GM18498 (cell line): Measurements from ENCODE around the gene CMTM3.
"Not testable (repeated sequence)": the region's sequence is repeated elsewhere in the genome, so short reads cannot be mapped to it uniquely, and the experiment has no call there.

ENCODE experiments used
- ATAC-seq: cut with Tn5 transposase; IDR thresholded peaks from one replicate; pipeline ENCODE4 v1.9.1; 2021; ENCODE audit warnings: mild to moderate bottlenecking, moderate library complexity; ENCODE audit not compliant: unreplicated experiment

CMTM3 gene

DNA sequence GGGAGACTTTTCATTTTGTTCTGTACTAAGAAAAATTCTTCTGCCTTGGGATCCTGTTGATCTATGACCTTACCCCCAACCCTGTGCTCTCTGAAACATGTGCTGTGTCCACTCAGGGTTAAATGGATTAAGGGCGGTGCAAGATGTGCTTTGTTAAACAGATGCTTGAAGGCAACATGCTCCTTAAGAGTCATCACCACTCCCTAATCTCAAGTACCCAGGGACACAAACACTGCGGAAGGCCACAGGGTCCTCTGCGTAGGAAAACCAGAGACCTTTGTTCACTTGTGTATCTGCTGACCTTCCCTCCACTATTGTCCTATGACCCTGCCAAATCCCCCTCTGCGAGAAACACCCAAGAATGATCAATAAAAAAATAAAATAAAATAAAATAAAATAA, 27.1 kb downstream of the CMTM3 start:
- ATAC-seq: not testable (repeated sequence)

GRCh38 chr16:66634527-66635196, 30.2 kb downstream of the CMTM3 start:
- no peak for ATAC-seq

DNA sequence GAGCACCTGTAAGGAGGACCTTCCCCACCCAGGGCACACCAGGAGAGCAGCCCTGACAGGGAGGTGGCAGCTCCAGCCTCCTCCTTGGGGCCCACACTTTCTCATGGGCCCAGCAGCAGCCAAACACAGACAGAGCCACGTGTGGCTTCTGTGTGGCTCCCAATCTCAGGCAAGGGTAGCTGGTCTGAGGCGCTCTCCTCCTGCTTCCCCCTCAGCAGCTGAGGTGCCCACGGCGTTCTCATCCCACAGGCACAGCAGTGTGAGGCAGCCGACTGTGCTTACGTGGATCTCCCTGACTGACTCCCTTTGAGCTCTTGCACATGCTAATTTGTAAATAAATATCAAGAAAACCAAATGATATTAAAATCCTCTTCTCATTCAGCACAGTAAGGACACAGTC, 30.9 kb downstream of the CMTM3 start:
- no peak for ATAC-seq

GRCh38 chr16:66636199-66636598, 31.7 kb downstream of the CMTM3 start:
- no peak for ATAC-seq

DNA sequence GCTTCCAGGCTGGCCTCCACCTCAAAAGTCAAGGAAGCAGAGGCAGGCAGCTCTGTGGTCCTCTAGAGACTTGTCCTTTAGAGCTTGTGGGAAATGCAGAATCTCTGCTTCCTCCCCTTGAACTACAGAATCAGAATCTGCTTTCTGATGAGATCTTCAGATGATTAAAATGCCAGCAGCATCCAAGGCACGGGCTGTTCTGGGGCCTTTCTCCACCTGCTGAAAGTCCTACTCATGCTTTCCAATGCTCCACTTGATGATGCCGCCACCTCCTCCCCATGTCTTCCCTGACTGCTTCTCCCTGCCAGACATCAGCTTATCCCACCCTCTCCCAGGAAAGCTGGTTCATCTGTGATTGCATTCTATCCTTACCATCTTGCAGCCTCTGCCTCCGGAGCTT, 33.3 kb downstream of the CMTM3 start:
- no peak for ATAC-seq

DNA sequence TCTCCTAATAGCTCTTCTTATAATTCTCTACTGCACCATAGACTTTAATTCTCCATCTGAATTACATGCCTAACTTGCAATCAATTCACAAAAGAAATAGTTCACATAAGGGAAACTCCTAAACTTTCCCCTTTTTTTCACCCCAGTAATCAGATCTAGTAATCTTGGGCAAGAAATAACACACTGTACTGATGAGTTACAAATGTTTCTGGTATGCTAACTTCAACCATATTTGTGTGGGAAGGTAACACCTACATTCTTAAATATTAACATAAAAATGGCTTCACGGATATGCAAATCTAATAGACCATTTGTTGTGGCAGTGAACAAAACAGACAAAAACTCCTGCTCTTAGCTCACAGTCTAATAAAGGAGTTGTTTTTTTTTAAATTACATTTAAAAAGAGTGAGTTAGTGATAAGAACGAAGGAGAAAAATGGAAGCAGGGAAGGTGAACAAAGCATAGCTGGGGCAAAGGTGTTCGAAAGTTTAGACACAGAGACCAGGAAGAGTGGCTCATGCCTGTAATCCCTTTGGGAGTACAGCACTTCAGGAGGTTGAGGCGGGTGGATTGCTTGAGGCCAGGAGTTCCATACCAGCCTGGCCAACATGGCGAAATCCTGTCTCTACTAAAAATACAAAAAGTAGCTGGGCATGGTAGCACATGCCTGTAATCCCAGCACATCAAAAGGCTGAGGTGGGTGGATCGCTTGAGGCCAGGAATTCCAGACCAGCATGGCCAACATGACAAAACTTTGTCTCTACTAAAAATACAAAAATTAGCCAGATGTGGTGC, 34.8 kb downstream of the CMTM3 start:
- ATAC-seq: no peak

DNA sequence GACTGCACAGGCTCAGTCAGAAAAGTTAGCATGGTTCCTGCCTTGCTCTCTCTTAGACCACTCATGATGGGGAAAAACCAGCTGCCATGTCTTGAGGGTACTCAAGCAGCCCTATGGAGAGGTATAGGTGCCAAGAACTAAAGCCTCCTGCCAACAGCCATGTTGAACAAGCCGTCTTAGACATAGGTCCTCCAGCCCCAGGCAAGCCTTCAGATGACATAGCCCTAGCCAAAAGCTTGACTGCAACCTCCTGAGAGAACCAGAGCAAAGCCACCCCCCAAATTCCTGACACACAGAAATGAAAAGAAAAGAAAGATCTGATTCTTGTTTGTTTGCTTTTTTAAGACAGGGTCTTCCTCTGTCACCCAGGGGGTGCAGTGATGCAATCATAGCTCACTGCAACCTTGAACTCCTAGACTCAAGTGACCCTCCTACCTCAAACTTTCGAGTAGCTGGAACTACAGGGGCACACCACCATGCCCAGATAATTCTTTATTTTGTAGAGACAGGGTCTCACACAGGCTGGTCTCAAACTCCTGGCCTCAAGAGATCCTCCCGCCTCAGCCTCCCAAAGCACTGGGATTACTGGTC, 36.3 kb downstream of the CMTM3 start:
- no peak for ATAC-seq

GRCh38 chr16:66641387-66641786, 36.9 kb downstream of the CMTM3 start:
- no peak for ATAC-seq

- ATAC-seq: no peak
Measured at GRCh38 chr16:66647866-66648265, 43.4 kb downstream of the CMTM3 start.

DNA sequence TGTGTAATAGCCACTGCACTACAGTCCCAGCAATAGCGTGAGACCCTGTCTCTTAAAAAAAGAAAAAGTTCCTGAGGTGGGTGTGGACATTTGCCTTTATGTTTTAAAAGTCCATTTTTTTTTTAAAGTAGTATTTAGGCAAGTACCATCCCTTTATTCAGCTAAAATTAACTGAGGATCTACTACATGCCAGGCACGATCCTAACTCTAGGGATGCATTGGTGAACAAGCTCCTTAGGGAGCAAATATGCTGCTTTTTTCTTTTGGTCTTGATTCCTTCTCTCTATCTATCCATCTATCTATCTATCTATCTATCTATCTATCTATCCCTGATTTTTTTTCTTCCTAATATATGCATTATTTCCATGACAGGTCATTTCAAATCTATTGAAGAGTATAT, 44.7 kb downstream of the CMTM3 start:
- ATAC-seq: no peak

GRCh38 chr16:66649636-66650205, 45.2 kb downstream of the CMTM3 start:
- no peak for ATAC-seq

DNA sequence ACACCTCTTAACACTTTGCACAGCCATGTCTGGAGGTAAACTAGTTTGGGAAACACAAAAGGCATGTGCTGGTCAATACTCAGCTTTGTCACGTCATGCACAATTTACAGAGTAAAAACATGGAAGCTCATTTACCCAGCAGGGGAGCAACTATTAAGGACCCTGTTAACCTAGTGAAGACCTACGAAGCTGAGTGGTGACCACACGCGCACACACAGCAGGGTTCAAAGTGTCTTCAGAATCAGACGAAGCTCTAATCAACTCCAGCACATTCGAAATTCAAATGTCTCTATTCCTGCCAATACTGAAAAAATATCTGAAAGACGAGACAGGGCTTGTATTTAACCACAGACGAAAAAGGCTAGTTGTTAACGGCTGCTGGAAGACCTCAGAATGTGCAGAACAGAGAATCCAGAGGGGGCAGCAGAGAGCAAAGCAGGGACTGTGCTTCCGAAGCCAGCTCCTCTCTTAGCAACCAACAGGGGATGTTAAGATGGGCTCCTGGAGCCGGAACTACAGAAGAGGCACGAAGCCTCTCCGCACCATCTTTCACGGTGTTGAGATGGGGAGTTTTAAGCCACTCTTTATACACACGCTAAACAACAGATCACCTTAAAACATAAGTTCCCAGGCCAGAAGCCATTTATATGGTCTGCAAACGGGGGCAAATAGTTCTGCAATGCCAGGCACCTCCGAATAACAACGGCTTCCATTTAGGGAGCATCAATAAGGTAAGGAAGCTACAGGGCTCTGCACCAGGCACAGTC, 46.4 kb downstream of the CMTM3 start:
- ATAC-seq: peak; percentile 94

GRCh38 chr16:66651474-66651765, 46.9 kb downstream of the CMTM3 start:
- ATAC-seq: no peak

DNA sequence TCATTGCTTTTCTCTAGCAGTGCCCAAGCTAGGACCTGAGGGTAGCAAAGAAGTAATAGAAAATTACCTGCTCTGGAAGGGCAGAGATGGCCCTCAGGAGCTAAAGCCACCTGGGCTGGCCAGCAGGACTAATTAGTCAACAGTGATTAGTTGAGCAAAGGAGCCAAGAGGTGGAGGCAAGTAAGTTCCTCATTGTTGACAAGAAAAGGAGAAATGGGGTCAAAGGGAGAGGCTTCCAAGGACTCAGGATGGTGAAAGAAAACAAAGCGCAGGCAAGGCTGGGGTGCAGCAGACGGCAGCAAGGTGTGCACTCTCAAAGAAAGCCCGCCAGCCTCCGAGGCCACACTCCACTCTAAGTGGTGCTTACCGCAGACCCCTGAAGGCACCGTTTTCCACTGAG, 47.5 kb downstream of the CMTM3 start:
- ATAC-seq: no peak

GRCh38 chr16:66652661-66653360, 48.3 kb downstream of the CMTM3 start:
- no peak for ATAC-seq

GRCh38 chr16:66653581-66654350, 49.3 kb downstream of the CMTM3 start:
- ATAC-seq: no peak

GRCh38 chr16:66656547-66656946, 52.0 kb downstream of the CMTM3 start:
- ATAC-seq: no peak

- no peak for ATAC-seq
Measured at GRCh38 chr16:66658143-66658859, 53.8 kb downstream of the CMTM3 start.

- no peak for ATAC-seq
Measured at GRCh38 chr16:66658860-66659190, 54.3 kb downstream of the CMTM3 start.
